Endothelial cell (in vitro differentiated cells): Measurements from ENCODE around the gene CDYL. TPM values are rescaled to one million over a fixed set of nuclear protein-coding genes. Genes with fewer than 3 reads are reported as not detected.
A peak's percentile ranks its signal among the peaks of the same experiment; 100 is the strongest.

Source experiments
- DNase-seq: peaks from one replicate; pipeline ENCODE4 v3.0.0; 2021; ENCODE audit warnings: low spot score
- H3K27ac Mint-ChIP-seq: one replicate; pipeline ENCODE4 v1.8.0; 2021; ENCODE audit warnings: mixed read lengths, inconsistent platforms; ENCODE audit not compliant: unreplicated experiment
- H3K27me3 Mint-ChIP-seq: one replicate; pipeline ENCODE4 v1.8.0; 2021; ENCODE audit warnings: mild to moderate bottlenecking, moderate library complexity, mixed read lengths, inconsistent platforms; ENCODE audit not compliant: unreplicated experiment
- H3K36me3 Mint-ChIP-seq: one replicate; pipeline ENCODE4 v1.8.0; 2021; ENCODE audit warnings: mild to moderate bottlenecking, low read depth, mixed read lengths, inconsistent platforms; ENCODE audit not compliant: unreplicated experiment
- H3K4me1 Mint-ChIP-seq: one replicate; pipeline ENCODE4 v1.8.0; 2021; ENCODE audit warnings: mild to moderate bottlenecking, mixed read lengths, inconsistent platforms; ENCODE audit not compliant: unreplicated experiment
- H3K4me3 Mint-ChIP-seq: one replicate; pipeline ENCODE4 v1.8.0; 2021; ENCODE audit warnings: mild to moderate bottlenecking, mixed read lengths, inconsistent platforms; ENCODE audit not compliant: unreplicated experiment
- H3K9me3 Mint-ChIP-seq: one replicate; pipeline ENCODE4 v1.8.0; 2021; ENCODE audit warnings: mixed read lengths, inconsistent platforms; ENCODE audit not compliant: unreplicated experiment
- CTCF ChIP-seq: fragments of 200-600 bp; sonication (generic); IDR thresholded peaks from one replicate; pipeline ENCODE4 v1.5.0; 2021; ENCODE audit warnings: antibody characterized with exemption; ENCODE audit not compliant: unreplicated experiment
- total RNA-seq: library from RNA; stranded (reverse); fragmentation: NEBNext Ultra II Directional; extraction: Animal tissue kit (Norgen Biotek cat#: 25700); gene quantifications from one replicate; pipeline ENCODE4 v1.2.1, GENCODE V29; 2021; ENCODE audit not compliant: unreplicated experiment

CDYL gene
- total RNA-seq, 1 donor from 2014 or later, result 66.7 TPM

GRCh38 chr6:4856785-4857184 lies 80.6 kb downstream of the CDYL start:
- Mint-ChIP-seq H3K4me3 (no peak overlapping the region), H3K9me3 (no peaks in the 10 kb centered on the region), H3K27ac (no peak overlapping the region), H3K4me1 (no peaks in the 10 kb centered on the region), H3K27me3 (peaks cover 5% of the 10 kb centered on the region), H3K36me3 (peaks cover 8% of the 10 kb centered on the region)
- TF ChIP-seq CTCF, result peak; percentile 25
- no peak for DNase-seq

- Mint-ChIP-seq H3K27me3 (peaks cover 5% of the 10 kb centered on the region), H3K36me3 (peaks cover 4% of the 10 kb centered on the region), H3K27ac (no peak overlapping the region), H3K9me3 (no peaks in the 10 kb centered on the region), H3K4me1 (no peaks in the 10 kb centered on the region), H3K4me3 (no peak overlapping the region)
- TF ChIP-seq CTCF, result no peak
- no peak for DNase-seq
Measured at GRCh38 chr6:4858194-4859015, 82.2 kb downstream of the CDYL start.

GRCh38 chr6:4860387-4860786 lies 84.2 kb downstream of the CDYL start:
- Mint-ChIP-seq H3K27me3 (peaks cover 10% of the 10 kb centered on the region), H3K4me1 (peaks cover 3% of the 10 kb centered on the region), H3K27ac (no peak overlapping the region), H3K9me3 (no peaks in the 10 kb centered on the region), H3K36me3 (peaks cover 10% of the 10 kb centered on the region), H3K4me3 (no peak overlapping the region)
- DNase-seq, result no peak
- TF ChIP-seq CTCF, result no peak

GRCh38 chr6:4861564-4861963 lies 85.4 kb downstream of the CDYL start:
- H3K4me3 Mint-ChIP-seq, result no peak overlapping the region

More at GRCh38 chr6:4861564-4861963, 85.4 kb downstream of the CDYL start:
- no peaks in the 10 kb centered on the region for H3K9me3 Mint-ChIP-seq
- no peak overlapping the region for H3K27ac Mint-ChIP-seq
- peaks cover 3% of the 10 kb centered on the region for H3K4me1 Mint-ChIP-seq
- H3K36me3 Mint-ChIP-seq, result peaks cover 11% of the 10 kb centered on the region
- peaks cover 5% of the 10 kb centered on the region for H3K27me3 Mint-ChIP-seq
- no peak for TF ChIP-seq CTCF
- no peak for DNase-seq
